IMR-90 (cell line): ENCODE measurements around the gene EPHB1. TPM values are rescaled to one million over a fixed set of nuclear protein-coding genes. Genes with fewer than 3 reads are reported as not detected.

Experiments used
- ATAC-seq: fragments of 200-7000 bp; cut with Tn5 transposase; 2 replicates; pipeline ENCODE4 v1.9.1; 2020; ENCODE audit warnings: low read depth, mild to moderate bottlenecking, moderate library complexity
- BruUV-seq: library from RNA; stranded (reverse); fragments of 400-500 nt; replicated peaks from 2 replicates; lab custom pipeline; 2021; lab: Mats Ljungman, UMichigan
- CTCF ChIA-PET: fragments of 300-600 bp; formaldehyde crosslinking; extraction: SDS; loops from one replicate; lab custom pipeline; 2021; ENCODE audit warnings: antibody characterized with exemption; lab: Yijun Ruan, JAX
- POLR2A ChIA-PET: fragments of 300-600 bp; sonication (Branson Sonifier 250); formaldehyde crosslinking; loops from one replicate; lab custom pipeline; 2022; ENCODE audit warnings: antibody characterized with exemption; ENCODE audit not compliant: unreplicated experiment; lab: Charles Lee
- DNase-seq: peaks from one replicate; pipeline ENCODE4 v3.0.0; 2013
- H2AFZ ChIP-seq: replicated peaks from 2 replicates; pipeline ENCODE3; 2013; ENCODE audit warnings: low read length, mild to moderate bottlenecking; ENCODE audit not compliant: poor library complexity
- H2AK5ac ChIP-seq: 2 replicates; pipeline ENCODE4 v1.6.1; 2013; ENCODE audit warnings: low read depth, low read length, inconsistent platforms
- H2AK9ac ChIP-seq: replicated peaks from 2 replicates; pipeline ENCODE3; 2013; ENCODE audit warnings: mild to moderate bottlenecking, low read depth, low read length, moderate library complexity; ENCODE audit not compliant: poor library complexity
- H2BK120ac ChIP-seq: 2 replicates; pipeline ENCODE4 v1.6.1; 2013; ENCODE audit warnings: low read depth, low read length, inconsistent platforms
- H2BK15ac ChIP-seq: 3 replicates; pipeline ENCODE4 v1.6.1; 2013; ENCODE audit warnings: low read depth, low read length, inconsistent platforms
- H2BK20ac ChIP-seq: 2 replicates; pipeline ENCODE4 v1.6.1; 2013; ENCODE audit warnings: low read depth, mild to moderate bottlenecking, inconsistent platforms, low read length, moderate library complexity
- H2BK5ac ChIP-seq: 2 replicates; pipeline ENCODE4 v1.6.1; 2013; ENCODE audit warnings: mild to moderate bottlenecking, low read depth, low read length, inconsistent platforms; ENCODE audit not compliant: poor library complexity, severe bottlenecking
- H3K14ac ChIP-seq: replicated peaks from 2 replicates; pipeline ENCODE4 v1.6.1; 2013; ENCODE audit warnings: low read depth, low read length, inconsistent platforms
- H3K18ac ChIP-seq: 2 replicates; pipeline ENCODE4 v1.6.1; 2013; ENCODE audit warnings: low read depth, low read length, control low read depth
- H3K23ac ChIP-seq: 2 replicates; pipeline ENCODE4 v1.6.1; 2013; ENCODE audit warnings: low read depth, low read length, inconsistent platforms
- H3K27ac ChIP-seq: 2 replicates; pipeline ENCODE4 v1.5.1; 2013; ENCODE audit warnings: mild to moderate bottlenecking, control low read depth, low read length; ENCODE audit not compliant: insufficient read depth
- H3K27me3 ChIP-seq: 2 replicates; pipeline ENCODE4 v1.6.1; 2013; ENCODE audit warnings: low read length; ENCODE audit not compliant: control insufficient read depth, insufficient read depth
- H3K36me3 ChIP-seq: 2 replicates; pipeline ENCODE4 v1.6.1; 2013; ENCODE audit warnings: low read length, mixed read lengths; ENCODE audit not compliant: control insufficient read depth, insufficient read depth
- H3K4ac ChIP-seq: 2 replicates; pipeline ENCODE4 v1.6.1; 2013; ENCODE audit warnings: low read depth, low read length, inconsistent platforms
- H3K4me1 ChIP-seq: 2 replicates; pipeline ENCODE4 v1.6.1; 2013; ENCODE audit warnings: low read length, mixed read lengths; ENCODE audit not compliant: control insufficient read depth, insufficient read depth
- H3K4me2 ChIP-seq: 2 replicates; pipeline ENCODE4 v1.6.1; 2013; ENCODE audit warnings: low read depth, mild to moderate bottlenecking, control low read depth, low read length, moderate library complexity
- H3K4me3 ChIP-seq: 2 replicates; pipeline ENCODE4 v1.5.1; 2013; ENCODE audit warnings: low read depth, mild to moderate bottlenecking, control low read depth, low read length, moderate library complexity; ENCODE audit not compliant: insufficient read depth
- H3K56ac ChIP-seq: 2 replicates; pipeline ENCODE4 v1.6.1; 2013; ENCODE audit warnings: low read length, inconsistent platforms; ENCODE audit not compliant: insufficient read depth; ENCODE audit errors: extremely low read depth
- H3K79me1 ChIP-seq, 2 experiments: 2 replicates each; pipeline ENCODE4 v1.6.1; 2013; ENCODE audit warnings: low read length in 2 of 2, inconsistent platforms in 1 of 2, low read depth in 1 of 2
- H3K9ac ChIP-seq: 2 replicates; pipeline ENCODE4 v1.6.1; 2013; ENCODE audit warnings: low read depth, low read length, control low read depth
- H3K9me1 ChIP-seq: 2 replicates; pipeline ENCODE4 v1.6.1; 2013; ENCODE audit warnings: low read length, inconsistent platforms; ENCODE audit not compliant: insufficient read depth
- H3K9me3 ChIP-seq: 2 replicates; pipeline ENCODE4 v1.6.1; 2013; ENCODE audit warnings: low read length; ENCODE audit not compliant: control insufficient read depth, insufficient read depth
- H4K20me1 ChIP-seq: 2 replicates; pipeline ENCODE4 v1.6.1; 2013; ENCODE audit warnings: low read length, inconsistent platforms; ENCODE audit not compliant: insufficient read depth
- H4K5ac ChIP-seq: 2 replicates; pipeline ENCODE4 v1.6.1; 2013; ENCODE audit warnings: mild to moderate bottlenecking, low read depth, low read length, control low read depth
- H4K8ac ChIP-seq, 2 experiments: 2 replicates each; pipeline ENCODE4 v1.6.1; 2013; ENCODE audit warnings: low read depth in 2 of 2, low read length in 2 of 2, control low read depth in 1 of 2, inconsistent platforms in 1 of 2
- H4K91ac ChIP-seq: 2 replicates; pipeline ENCODE4 v1.6.1; 2013; ENCODE audit warnings: low read depth, low read length, inconsistent platforms; ENCODE audit not compliant: insufficient read depth
- BHLHE40 ChIP-seq: fragments of 150-350 bp; IDR thresholded peaks from 2 replicates; pipeline ENCODE4 v1.6.1; 2016; ENCODE audit warnings: mild to moderate bottlenecking, low read depth, low read length
- CEBPB ChIP-seq: IDR thresholded peaks from 2 replicates; pipeline ENCODE4 v1.6.1; 2012; ENCODE audit warnings: low read depth, low read length, improper control_type of control experiment
- CHD1 ChIP-seq: IDR thresholded peaks from 2 replicates; pipeline ENCODE4 v1.6.1; 2012; ENCODE audit warnings: low read depth, low read length, improper control_type of control experiment
- FOS ChIP-seq: fragments of 150-350 bp; IDR thresholded peaks from 2 replicates; pipeline ENCODE4 v1.6.1; 2016; ENCODE audit warnings: low read depth, low read length
- MAFK ChIP-seq: IDR thresholded peaks from 2 replicates; pipeline ENCODE4 v1.6.1; 2012; ENCODE audit warnings: low read depth, low read length, improper control_type of control experiment
- MAZ ChIP-seq: IDR thresholded peaks from 2 replicates; pipeline ENCODE4 v1.6.1; 2012; ENCODE audit warnings: low read depth, mild to moderate bottlenecking, low read length, improper control_type of control experiment, moderate library complexity, borderline replicate concordance
- MXI1 ChIP-seq: IDR thresholded peaks from 2 replicates; pipeline ENCODE4 v1.6.1; 2012; ENCODE audit warnings: low read depth, mild to moderate bottlenecking, low read length, moderate library complexity, borderline replicate concordance
- NFE2L2 ChIP-seq: fragments of 150-350 bp; IDR thresholded peaks from 2 replicates; pipeline ENCODE4 v1.6.1; 2016; ENCODE audit warnings: low read depth, mild to moderate bottlenecking, low read length
- POLR2A ChIP-seq: IDR thresholded peaks from 2 replicates; pipeline ENCODE4 v1.6.1; 2012; ENCODE audit warnings: mild to moderate bottlenecking, low read depth, low read length
- RAD21 ChIP-seq: IDR thresholded peaks from 2 replicates; pipeline ENCODE4 v1.6.1; 2012; ENCODE audit warnings: low read length, improper control_type of control experiment
- RCOR1 ChIP-seq: IDR thresholded peaks from 2 replicates; pipeline ENCODE4 v1.6.1; 2012; ENCODE audit warnings: mild to moderate bottlenecking, low read length, improper control_type of control experiment; ENCODE audit not compliant: insufficient replicate concordance
- RFX5 ChIP-seq: IDR thresholded peaks from 2 replicates; pipeline ENCODE4 v1.8.0; 2012; ENCODE audit warnings: low read depth, mild to moderate bottlenecking, low read length, moderate library complexity
- SMC3 ChIP-seq: fragments of 150-350 bp; IDR thresholded peaks from 2 replicates; pipeline ENCODE4 v1.6.1; 2016; ENCODE audit warnings: low read depth, mild to moderate bottlenecking, antibody characterized with exemption, low read length, moderate library complexity
- WGBS, 2 experiments: methylation state at CpG; one replicate each; pipeline versions ENCODE4 v1.1.5 to v1.1.7; 2013; ENCODE audit warnings: missing lambda C conversion rate in 2 of 2; ENCODE audit not compliant: insufficient read length in 1 of 2; ENCODE audit errors: extremely low coverage in 2 of 2; 5-methylcytosine and 5-hydroxymethylcytosine counted together
- dilution Hi-C: fragments of 300-500 bp; cut with HindIII; formaldehyde crosslinking; loops from one replicate; pipeline ENCODE4 v1.14.3; 2018; ENCODE audit warnings: low sequenced_read_pairs; ENCODE audit not compliant: unreplicated experiment
- in situ Hi-C: fragments of 300-500 bp; cut with MboI; formaldehyde crosslinking; loops from 3 replicates; pipeline ENCODE4 v1.14.3; 2019; ENCODE audit warnings: low sequenced_read_pairs, inconsistent platforms, mixed read lengths
- intact Hi-C: fragments of 100-400 bp; cut with micrococcal nuclease; formaldehyde crosslinking; loops from 2 replicates; pipeline ENCODE4 v1.10.0; 2022
- polyA plus RNA-seq, 3 experiments: library from polyadenylated mRNA; depleted of rRNA; stranded (reverse); fragments of >200 nt; gene quantifications; 2 replicates each; pipeline ENCODE4 v1.2.3, GENCODE V29; 2012; ENCODE audit warnings: low replicate concordance in 1 of 3
- total RNA-seq: library from RNA; depleted of rRNA; stranded (reverse); fragments of >200 nt; gene quantifications from 2 replicates; pipeline ENCODE4 v1.2.3, GENCODE V29; 2012
- TF ChIP-seq, protein P1 (sequence below): fragments of 150-350 bp; IDR thresholded peaks from 2 replicates; pipeline ENCODE4 v1.6.1; 2017; ENCODE audit warnings: mild to moderate bottlenecking, antibody characterized with exemption, low read length, low read depth
- TF ChIP-seq, protein P2 (sequence below): conservative IDR thresholded peaks from 2 replicates; pipeline ENCODE4 v1.5.1; 2012; ENCODE audit warnings: mild to moderate bottlenecking, low read depth, low read length, improper control_type of control experiment
- TF ChIP-seq, protein P3 (sequence below): fragments of 150-350 bp; IDR thresholded peaks from 2 replicates; pipeline ENCODE4 v1.6.1; 2016; ENCODE audit warnings: low read depth, mild to moderate bottlenecking, low read length, moderate library complexity, borderline replicate concordance

Gene EPHB1
- total and polyA plus RNA-seq, 2 of the 4 experiments (the other 2 are of a cell fraction): 0.17 to 0.36 TPM

DNA sequence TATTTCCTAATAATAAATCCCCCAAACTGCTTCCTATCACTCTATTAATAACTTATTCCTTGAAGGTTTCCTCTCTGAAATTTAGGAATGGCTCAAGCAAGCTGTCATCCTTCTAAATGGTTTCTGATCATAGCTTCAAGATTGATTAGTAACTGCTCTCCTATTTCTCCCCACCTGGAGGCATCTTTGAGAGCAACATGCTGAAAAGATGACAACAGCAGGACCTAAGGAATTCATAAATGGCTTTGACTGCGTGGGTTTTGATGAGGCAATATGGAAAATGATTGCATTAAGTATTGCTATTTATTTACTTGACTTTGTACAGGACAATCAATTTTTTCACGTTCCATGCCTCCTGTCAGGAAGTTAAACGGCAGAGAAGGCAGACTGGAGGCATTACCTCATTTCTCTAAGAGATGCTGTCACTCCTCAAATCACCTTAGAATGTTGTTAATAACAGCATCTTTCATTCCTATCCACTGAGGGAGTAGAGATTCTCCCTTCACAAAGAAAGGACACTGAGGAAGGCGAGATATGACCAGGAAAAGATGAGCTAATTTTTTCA lies 256.4 kb downstream of the EPHB1 start:
- no peak overlapping the region for H4K91ac ChIP-seq
- H3K36me3 ChIP-seq: no peaks in the 10 kb centered on the region
- CTCF ChIA-PET: no interaction called here
- no peaks in the 10 kb centered on the region for H3K9me1 ChIP-seq
- no peak overlapping the region for H3K4ac ChIP-seq
- H3K4me3 ChIP-seq: no peak overlapping the region
- H3K9ac ChIP-seq: no peak overlapping the region
- no peak overlapping the region for H2BK15ac ChIP-seq
- no peak overlapping the region for H2BK20ac ChIP-seq
- H3K56ac ChIP-seq: no peak overlapping the region
- no peak overlapping the region for H3K14ac ChIP-seq
- in situ Hi-C loops (loop anchor here (25.0 kb wide), 1 partner anchor 89 kb away; no protein-coding TSS in a partner anchor), intact Hi-C loops (no loop called here), dilution Hi-C loops (no loop called here)
- no peak overlapping the region for H2AFZ ChIP-seq
- no peak overlapping the region for H4K8ac ChIP-seq
- H4K20me1 ChIP-seq: no peaks in the 10 kb centered on the region
- H2AK9ac ChIP-seq: no peak overlapping the region
- no peak overlapping the region for H3K4me2 ChIP-seq
- POLR2A ChIA-PET: no interaction called here
- no peak overlapping the region for H2BK120ac ChIP-seq
- no CpG with 5 or more reads among the region's 4 CpGs for WGBS, 2 experiments
- no peak overlapping the region for H3K27ac ChIP-seq
- H3K23ac ChIP-seq: no peak overlapping the region
- H4K5ac ChIP-seq: no peak overlapping the region
- no peak for DNase-seq
- no peaks in the 10 kb centered on the region for H3K4me1 ChIP-seq
- H3K9me3 ChIP-seq: 0 out of 2 replicates have a peak, but pooled peaks cover 1% of the 10 kb centered on the region
- no peak overlapping the region for H3K18ac ChIP-seq
- BruUV-seq: no TSS peak
- H2BK5ac ChIP-seq: no peak overlapping the region
- H3K27me3 ChIP-seq: no peaks in the 10 kb centered on the region
- H2AK5ac ChIP-seq: no peak overlapping the region
- ATAC-seq: no peak
- TF ChIP-seq, protein P1, sequence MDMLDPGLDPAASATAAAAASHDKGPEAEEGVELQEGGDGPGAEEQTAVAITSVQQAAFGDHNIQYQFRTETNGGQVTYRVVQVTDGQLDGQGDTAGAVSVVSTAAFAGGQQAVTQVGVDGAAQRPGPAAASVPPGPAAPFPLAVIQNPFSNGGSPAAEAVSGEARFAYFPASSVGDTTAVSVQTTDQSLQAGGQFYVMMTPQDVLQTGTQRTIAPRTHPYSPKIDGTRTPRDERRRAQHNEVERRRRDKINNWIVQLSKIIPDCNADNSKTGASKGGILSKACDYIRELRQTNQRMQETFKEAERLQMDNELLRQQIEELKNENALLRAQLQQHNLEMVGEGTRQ: no peak
- TF ChIP-seq MXI1: no peak
- no peak for TF ChIP-seq CHD1
- TF ChIP-seq RAD21: no peak
- no peak for TF ChIP-seq FOS
- no peak for TF ChIP-seq MAZ
- TF ChIP-seq RFX5: no peak
- TF ChIP-seq, protein P2, sequence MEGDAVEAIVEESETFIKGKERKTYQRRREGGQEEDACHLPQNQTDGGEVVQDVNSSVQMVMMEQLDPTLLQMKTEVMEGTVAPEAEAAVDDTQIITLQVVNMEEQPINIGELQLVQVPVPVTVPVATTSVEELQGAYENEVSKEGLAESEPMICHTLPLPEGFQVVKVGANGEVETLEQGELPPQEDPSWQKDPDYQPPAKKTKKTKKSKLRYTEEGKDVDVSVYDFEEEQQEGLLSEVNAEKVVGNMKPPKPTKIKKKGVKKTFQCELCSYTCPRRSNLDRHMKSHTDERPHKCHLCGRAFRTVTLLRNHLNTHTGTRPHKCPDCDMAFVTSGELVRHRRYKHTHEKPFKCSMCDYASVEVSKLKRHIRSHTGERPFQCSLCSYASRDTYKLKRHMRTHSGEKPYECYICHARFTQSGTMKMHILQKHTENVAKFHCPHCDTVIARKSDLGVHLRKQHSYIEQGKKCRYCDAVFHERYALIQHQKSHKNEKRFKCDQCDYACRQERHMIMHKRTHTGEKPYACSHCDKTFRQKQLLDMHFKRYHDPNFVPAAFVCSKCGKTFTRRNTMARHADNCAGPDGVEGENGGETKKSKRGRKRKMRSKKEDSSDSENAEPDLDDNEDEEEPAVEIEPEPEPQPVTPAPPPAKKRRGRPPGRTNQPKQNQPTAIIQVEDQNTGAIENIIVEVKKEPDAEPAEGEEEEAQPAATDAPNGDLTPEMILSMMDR: no peak
- TF ChIP-seq, protein P3, sequence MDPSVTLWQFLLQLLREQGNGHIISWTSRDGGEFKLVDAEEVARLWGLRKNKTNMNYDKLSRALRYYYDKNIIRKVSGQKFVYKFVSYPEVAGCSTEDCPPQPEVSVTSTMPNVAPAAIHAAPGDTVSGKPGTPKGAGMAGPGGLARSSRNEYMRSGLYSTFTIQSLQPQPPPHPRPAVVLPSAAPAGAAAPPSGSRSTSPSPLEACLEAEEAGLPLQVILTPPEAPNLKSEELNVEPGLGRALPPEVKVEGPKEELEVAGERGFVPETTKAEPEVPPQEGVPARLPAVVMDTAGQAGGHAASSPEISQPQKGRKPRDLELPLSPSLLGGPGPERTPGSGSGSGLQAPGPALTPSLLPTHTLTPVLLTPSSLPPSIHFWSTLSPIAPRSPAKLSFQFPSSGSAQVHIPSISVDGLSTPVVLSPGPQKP: no peak
- TF ChIP-seq POLR2A: no peak
- no peak for TF ChIP-seq MAFK
- no peak for TF ChIP-seq RCOR1
- no peak for TF ChIP-seq NFE2L2
- TF ChIP-seq CEBPB: no peak
- no peak for TF ChIP-seq SMC3
- TF ChIP-seq BHLHE40: no peak
- H3K79me1 ChIP-seq: no peaks in the 10 kb centered on the region
